GM20000 (cell line): ENCODE measurements around the gene ADAMTSL1.

Source experiments
- DNase-seq: peaks from one replicate; pipeline ENCODE4 v3.0.0; 2012; ENCODE audit warnings: low spot score
- CTCF ChIP-seq: IDR thresholded peaks from 2 replicates; pipeline ENCODE4 v1.5.1; 2012; ENCODE audit warnings: mild to moderate bottlenecking, control low read depth; ENCODE audit errors: extremely low read depth, missing control alignments

Gene ADAMTSL1

GRCh38 chr9:18911714-18912342, 437.9 kb downstream of the ADAMTSL1 start:
- no peak for TF ChIP-seq CTCF
- DNase-seq = no peak

- TF ChIP-seq CTCF = no peak
Observed at GRCh38 chr9:18920141-18921084, 446.5 kb downstream of the ADAMTSL1 start.

GRCh38 chr9:18921366-18922075, 447.6 kb downstream of the ADAMTSL1 start:
- no peak for DNase-seq

More at GRCh38 chr9:18920141-18921084, 446.5 kb downstream of the ADAMTSL1 start:
- no peak for DNase-seq

GRCh38 chr9:18922161-18922885, 448.4 kb downstream of the ADAMTSL1 start:
- no peak for TF ChIP-seq CTCF
- DNase-seq = no peak

More at GRCh38 chr9:18921366-18922075, 447.6 kb downstream of the ADAMTSL1 start:
- no peak for TF ChIP-seq CTCF

GRCh38 chr9:18923167-18923566, 449.2 kb downstream of the ADAMTSL1 start:
- no peak for TF ChIP-seq CTCF
- no peak for DNase-seq

- no peak for DNase-seq
- no peak for TF ChIP-seq CTCF
Observed at GRCh38 chr9:18923671-18924430, 449.9 kb downstream of the ADAMTSL1 start.
